Measurements from ENCODE around the gene IFNGR2. TPM values are rescaled to one million over a fixed set of nuclear protein-coding genes. Genes with fewer than 3 reads are reported as not detected.

IFNGR2 gene
- polyA plus RNA-seq, 2 of the 4 experiments (the other 2 are of a cell fraction), result 24.2 to 47.2 TPM

DNA sequence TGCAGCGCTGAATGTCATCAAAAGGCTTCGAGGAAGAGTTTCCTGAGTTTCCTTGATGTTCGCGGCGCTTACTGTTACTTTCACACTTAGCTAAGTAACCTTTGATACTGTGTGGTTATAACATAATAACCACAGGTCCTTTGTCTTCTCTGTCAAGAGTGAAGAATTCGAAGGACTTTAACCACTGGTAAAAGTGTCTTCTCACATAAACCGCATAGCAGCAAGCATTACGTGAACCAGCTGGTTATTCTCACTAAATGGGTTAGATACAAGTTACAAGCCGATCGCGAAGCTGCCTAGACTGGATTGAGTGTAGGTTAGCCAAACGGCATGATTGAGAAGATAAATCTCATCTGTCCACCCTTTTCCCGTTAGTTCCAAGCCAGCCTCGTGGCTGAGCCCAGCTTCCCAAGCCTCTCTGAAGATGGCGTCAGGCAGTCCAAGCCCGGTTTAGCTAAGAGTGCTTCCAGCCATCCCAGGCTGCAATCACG, 18.3 kb upstream of the IFNGR2 start:
- FAIRE-seq (no peak), ATAC-seq (no peak), DNase-seq (ENCODE audit: low read depth in 1 of 2, low spot score in 1 of 2) (no peak)
- TF ChIP-seq POLR2AphosphoS2 (conservative IDR thresholded peaks at IDR 0.05; ENCODE audit: low read length), result no peak
- TF ChIP-seq ZNF302 (CRISPR knock-in tag; IDR thresholded peaks at IDR 0.05), result no peak
- TF ChIP-seq RFX5 (IDR thresholded peaks at IDR 0.05), result no peak
- no peak for TF ChIP-seq CHD2 (IDR thresholded peaks at IDR 0.05; ENCODE audit: low read length, partially characterized antibody)
- TF ChIP-seq, protein P1, sequence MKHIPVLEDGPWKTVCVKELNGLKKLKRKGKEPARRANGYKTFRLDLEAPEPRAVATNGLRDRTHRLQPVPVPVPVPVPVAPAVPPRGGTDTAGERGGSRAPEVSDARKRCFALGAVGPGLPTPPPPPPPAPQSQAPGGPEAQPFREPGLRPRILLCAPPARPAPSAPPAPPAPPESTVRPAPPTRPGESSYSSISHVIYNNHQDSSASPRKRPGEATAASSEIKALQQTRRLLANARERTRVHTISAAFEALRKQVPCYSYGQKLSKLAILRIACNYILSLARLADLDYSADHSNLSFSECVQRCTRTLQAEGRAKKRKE (CRISPR knock-in tag; IDR thresholded peaks at IDR 0.05; ENCODE audit: low read depth), result no peak
- TF ChIP-seq SREBF2 (IDR thresholded peaks at IDR 0.05), result no peak
- no peak for TF ChIP-seq ZFP36 (IDR thresholded peaks at IDR 0.05; ENCODE audit: borderline replicate concordance, partially characterized antibody)
- no peak for TF ChIP-seq KDM5A (IDR thresholded peaks at IDR 0.05)
- TF ChIP-seq, protein P2, sequence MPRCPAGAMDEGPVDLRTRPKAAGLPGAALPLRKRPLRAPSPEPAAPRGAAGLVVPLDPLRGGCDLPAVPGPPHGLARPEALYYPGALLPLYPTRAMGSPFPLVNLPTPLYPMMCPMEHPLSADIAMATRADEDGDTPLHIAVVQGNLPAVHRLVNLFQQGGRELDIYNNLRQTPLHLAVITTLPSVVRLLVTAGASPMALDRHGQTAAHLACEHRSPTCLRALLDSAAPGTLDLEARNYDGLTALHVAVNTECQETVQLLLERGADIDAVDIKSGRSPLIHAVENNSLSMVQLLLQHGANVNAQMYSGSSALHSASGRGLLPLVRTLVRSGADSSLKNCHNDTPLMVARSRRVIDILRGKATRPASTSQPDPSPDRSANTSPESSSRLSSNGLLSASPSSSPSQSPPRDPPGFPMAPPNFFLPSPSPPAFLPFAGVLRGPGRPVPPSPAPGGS (IDR thresholded peaks at IDR 0.05), result no peak
- TF ChIP-seq BHLHE40 (IDR thresholded peaks at IDR 0.05; ENCODE audit: low read depth, low read length), result no peak
- TF ChIP-seq TFCP2L1 (CRISPR knock-in tag; IDR thresholded peaks at IDR 0.05), result no peak
- TF ChIP-seq HEYL (CRISPR knock-in tag; IDR thresholded peaks at IDR 0.05), result no peak
- Histone ChIP-seq H3K4me1 (peaks cover 30% of the 10 kb centered on the region), H3K4me3 (no peak overlapping the region), H3K27ac (no peak overlapping the region), H3K9me3 (no peaks in the 10 kb centered on the region), H3K4me2 (no peak overlapping the region)
- WGBS (ENCODE audit: missing lambda C conversion rate), result 97% methylated on average over 16 of the region's 17 CpGs
- CTCF ChIA-PET, result interaction anchor here (0.8 to 3.5 kb wide), 7 partner anchors 11 to 221 kb away, joined by 3 to 15 read pairs (median 3); no protein-coding TSS in a partner anchor
- POLR2A ChIA-PET, result interaction anchor here (0.6 kb wide), 1 partner anchor 17 kb away, joined by 5 read pairs; no protein-coding TSS in a partner anchor

DNA sequence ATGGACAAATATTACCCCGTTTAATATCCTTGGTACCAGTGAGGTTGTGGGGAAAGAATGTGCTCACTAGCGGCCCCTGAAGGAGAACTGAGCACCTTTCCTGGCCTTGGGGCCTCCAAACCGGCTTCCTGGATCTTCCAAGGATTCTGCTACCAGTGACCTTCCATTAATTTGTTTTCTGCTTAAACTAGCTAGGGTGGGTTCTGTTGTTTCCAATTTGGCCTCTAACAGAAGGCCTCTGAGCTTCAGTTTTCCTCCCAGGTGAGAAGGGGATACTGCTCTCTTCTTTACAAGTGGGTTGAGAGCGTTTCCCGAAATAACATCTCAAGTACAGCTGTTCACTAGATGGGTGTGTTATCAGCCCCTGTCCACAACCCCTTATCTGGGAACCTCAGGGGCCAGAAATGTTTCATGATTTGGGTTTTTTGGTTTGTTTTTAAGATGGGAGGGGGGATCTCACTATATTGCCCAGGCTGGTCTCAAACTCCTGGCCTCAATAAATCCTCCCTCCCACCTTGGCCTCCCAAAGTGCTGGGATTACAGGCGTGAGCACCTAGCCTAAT, 16.9 kb upstream of the IFNGR2 start:
- Histone ChIP-seq H3K4me2 (no peak overlapping the region), H3K9me3 (no peaks in the 10 kb centered on the region), H3K4me3 (no peak overlapping the region), H3K4me1 (peaks cover 16% of the 10 kb centered on the region), H3K27ac (no peak overlapping the region)
- DNase-seq (ENCODE audit: low read depth in 1 of 2, low spot score in 1 of 2), result no peak
- no peak for FAIRE-seq
- ChIA-PET POLR2A (no interaction called here), CTCF (interaction anchor here (0.6 to 3.5 kb wide), 4 partner anchors 25 to 186 kb away, joined by 3 to 15 read pairs (median 4); no protein-coding TSS in a partner anchor)
- no peak for TF ChIP-seq POLR2AphosphoS2 (conservative IDR thresholded peaks at IDR 0.05; ENCODE audit: low read length)
- TF ChIP-seq FOXS1 (CRISPR knock-in tag; IDR thresholded peaks at IDR 0.05), result no peak
- no peak for TF ChIP-seq ZC3H11A (IDR thresholded peaks at IDR 0.05)
- no peak for TF ChIP-seq HOXB5 (CRISPR knock-in tag; IDR thresholded peaks at IDR 0.05)
- no peak for TF ChIP-seq RARB (CRISPR knock-in tag; IDR thresholded peaks at IDR 0.05)
- TF ChIP-seq, protein P1 (CRISPR knock-in tag; IDR thresholded peaks at IDR 0.05; ENCODE audit: low read depth), result no peak
- no peak for TF ChIP-seq RFX5 (IDR thresholded peaks at IDR 0.05)
- no peak for TF ChIP-seq GATA3 (IDR thresholded peaks at IDR 0.05; ENCODE audit: borderline replicate concordance)
- no peak for TF ChIP-seq KDM5A (IDR thresholded peaks at IDR 0.05)
- TF ChIP-seq, protein P3, sequence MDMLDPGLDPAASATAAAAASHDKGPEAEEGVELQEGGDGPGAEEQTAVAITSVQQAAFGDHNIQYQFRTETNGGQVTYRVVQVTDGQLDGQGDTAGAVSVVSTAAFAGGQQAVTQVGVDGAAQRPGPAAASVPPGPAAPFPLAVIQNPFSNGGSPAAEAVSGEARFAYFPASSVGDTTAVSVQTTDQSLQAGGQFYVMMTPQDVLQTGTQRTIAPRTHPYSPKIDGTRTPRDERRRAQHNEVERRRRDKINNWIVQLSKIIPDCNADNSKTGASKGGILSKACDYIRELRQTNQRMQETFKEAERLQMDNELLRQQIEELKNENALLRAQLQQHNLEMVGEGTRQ (IDR thresholded peaks at IDR 0.05), result no peak
- TF ChIP-seq TP53 (CRISPR knock-in tag; IDR thresholded peaks at IDR 0.05), result no peak
- TF ChIP-seq EHMT2 (IDR thresholded peaks at IDR 0.05; ENCODE audit: low read depth), result no peak
- no peak for TF ChIP-seq EP300 (IDR thresholded peaks at IDR 0.05)
- no peak for TF ChIP-seq CEBPB (IDR thresholded peaks at IDR 0.05)
- no peak for TF ChIP-seq EHF (CRISPR knock-in tag; IDR thresholded peaks at IDR 0.05)
- TF ChIP-seq FOSL2 (IDR thresholded peaks at IDR 0.05), result no peak
- TF ChIP-seq FOSL2 (CRISPR knock-in tag; IDR thresholded peaks at IDR 0.05), result no peak
- no peak for TF ChIP-seq CHD2 (IDR thresholded peaks at IDR 0.05; ENCODE audit: low read length, partially characterized antibody)
- TF ChIP-seq, protein P4, sequence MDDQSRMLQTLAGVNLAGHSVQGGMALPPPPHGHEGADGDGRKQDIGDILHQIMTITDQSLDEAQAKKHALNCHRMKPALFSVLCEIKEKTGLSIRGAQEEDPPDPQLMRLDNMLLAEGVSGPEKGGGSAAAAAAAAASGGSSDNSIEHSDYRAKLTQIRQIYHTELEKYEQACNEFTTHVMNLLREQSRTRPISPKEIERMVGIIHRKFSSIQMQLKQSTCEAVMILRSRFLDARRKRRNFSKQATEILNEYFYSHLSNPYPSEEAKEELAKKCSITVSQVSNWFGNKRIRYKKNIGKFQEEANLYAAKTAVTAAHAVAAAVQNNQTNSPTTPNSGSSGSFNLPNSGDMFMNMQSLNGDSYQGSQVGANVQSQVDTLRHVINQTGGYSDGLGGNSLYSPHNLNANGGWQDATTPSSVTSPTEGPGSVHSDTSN (IDR thresholded peaks at IDR 0.05), result no peak
- WGBS (ENCODE audit: missing lambda C conversion rate), result 66% methylated on average over 6 of the region's 6 CpGs
- ATAC-seq, result peak in 1 of 2 experiments; percentile 43; a peak in 1 of 6 replicates
